Stimulated activated naive B cell treated with anti-CD40 and anti-IgM and Interleukin-4, amounts not matched to agents 10 μg/mL and 1 μg/mL and 100 μg/mL, for 72 hours (primary cell): Measurements from ENCODE around the gene EIF4G1.

Experiments used
- ATAC-seq, 2 donors: fragments of 150-1000 bp; cut with Tn5 transposase; replicated peaks; 2 replicates each; pipeline ENCODE4 v1.10.0; 2021; ENCODE audit warnings: moderate library complexity in 1 of 2
- DNase-seq: peaks from one replicate; pipeline ENCODE4 v3.0.0; 2021
- H3K27ac Mint-ChIP-seq: one replicate; pipeline ENCODE4 v1.8.0; 2022; ENCODE audit warnings: mild to moderate bottlenecking, mixed read lengths
- H3K27me3 Mint-ChIP-seq, 2 donors: one replicate each; pipeline ENCODE4 v1.8.0; 2022; ENCODE audit warnings: mixed read lengths in 2 of 2
- H3K36me3 Mint-ChIP-seq, 2 donors: one replicate each; pipeline ENCODE4 v1.8.0; 2022; ENCODE audit warnings: mixed read lengths in 2 of 2, mild to moderate bottlenecking in 1 of 2
- H3K4me1 Mint-ChIP-seq, 2 donors: one replicate each; pipeline ENCODE4 v1.8.0; 2022; ENCODE audit warnings: mixed read lengths in 2 of 2, mild to moderate bottlenecking in 1 of 2
- H3K4me3 Mint-ChIP-seq, 2 donors: one replicate each; pipeline ENCODE4 v1.8.0; 2022; ENCODE audit warnings: mild to moderate bottlenecking in 2 of 2, mixed read lengths in 2 of 2, moderate library complexity in 1 of 2
- H3K9me3 Mint-ChIP-seq, 2 donors: one replicate each; pipeline ENCODE4 v1.8.0; 2022; ENCODE audit warnings: mixed read lengths in 2 of 2, mild to moderate bottlenecking in 1 of 2

The EIF4G1 gene

DNA sequence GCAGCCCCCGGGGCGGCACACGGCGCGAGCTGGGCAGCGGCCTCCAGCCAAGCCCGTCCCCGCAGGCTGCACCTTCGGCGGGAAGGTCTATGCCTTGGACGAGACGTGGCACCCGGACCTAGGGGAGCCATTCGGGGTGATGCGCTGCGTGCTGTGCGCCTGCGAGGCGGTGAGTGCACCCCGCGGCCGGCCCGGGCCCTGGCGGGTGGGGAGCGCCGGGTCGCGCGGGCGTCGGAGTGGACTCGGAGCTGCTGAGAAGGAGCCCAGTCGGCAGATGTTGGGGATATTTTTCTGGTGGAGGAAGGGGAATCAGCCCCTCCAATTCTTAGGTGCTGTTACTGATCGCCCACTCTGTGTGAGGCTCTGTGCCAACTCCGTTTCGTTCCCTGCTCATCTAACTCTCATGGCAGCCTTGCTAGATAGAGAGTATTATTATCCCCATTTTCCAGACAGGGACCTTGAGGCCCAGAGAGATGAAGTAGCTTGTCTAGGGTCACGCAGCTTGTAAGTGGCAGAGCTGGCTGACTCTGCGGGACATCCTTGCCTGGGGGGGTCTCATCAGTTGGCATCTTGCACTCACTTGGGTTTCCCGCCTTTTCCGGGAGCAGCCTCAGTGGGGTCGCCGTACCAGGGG, 66.3 kb downstream of the EIF4G1 start:
- H3K4me3 Mint-ChIP-seq, result peak overlapping the region; percentile 64 to 74

DNA sequence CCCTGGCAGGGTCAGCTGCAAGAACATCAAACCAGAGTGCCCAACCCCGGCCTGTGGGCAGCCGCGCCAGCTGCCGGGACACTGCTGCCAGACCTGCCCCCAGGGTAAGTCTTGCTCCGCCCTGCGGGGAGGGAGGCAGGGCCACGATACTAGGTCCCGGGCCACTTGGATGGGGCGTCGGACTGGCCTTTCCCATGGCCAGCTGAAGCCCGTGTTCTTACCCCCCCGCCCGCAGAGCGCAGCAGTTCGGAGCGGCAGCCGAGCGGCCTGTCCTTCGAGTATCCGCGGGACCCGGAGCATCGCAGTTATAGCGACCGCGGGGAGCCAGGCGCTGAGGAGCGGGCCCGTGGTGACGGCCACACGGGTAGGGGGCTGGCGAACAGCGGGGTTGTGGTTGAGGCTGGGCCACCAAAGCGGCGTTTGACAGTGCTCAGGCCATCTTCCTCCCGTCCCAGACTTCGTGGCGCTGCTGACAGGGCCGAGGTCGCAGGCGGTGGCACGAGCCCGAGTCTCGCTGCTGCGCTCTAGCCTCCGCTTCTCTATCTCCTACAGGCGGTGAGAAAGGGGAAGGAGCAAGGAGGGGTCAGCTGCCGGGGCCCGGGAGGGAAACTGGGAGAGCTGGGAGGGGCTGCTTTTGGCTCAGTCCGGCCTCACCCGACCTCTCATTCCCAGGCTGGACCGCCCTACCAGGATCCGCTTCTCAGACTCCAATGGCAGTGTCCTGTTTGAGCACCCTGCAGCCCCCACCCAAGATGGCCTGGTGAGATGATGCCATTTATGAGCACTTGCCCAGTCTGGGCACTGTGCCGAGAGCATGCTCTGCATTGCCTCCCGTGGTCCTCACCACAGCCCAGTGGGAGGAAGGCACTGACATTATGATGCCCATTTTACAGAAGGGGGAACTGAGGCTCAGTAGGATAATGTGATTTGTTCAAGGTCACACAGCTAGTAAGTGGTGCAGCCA, 67.1 kb downstream of the EIF4G1 start:
- no peaks in the 10 kb centered on the region for H3K9me3 Mint-ChIP-seq
- peaks cover 13 to 19% of the 10 kb centered on the region in 2 donors for H3K4me1 Mint-ChIP-seq
- no peaks in the 10 kb centered on the region for H3K36me3 Mint-ChIP-seq
- ATAC-seq (peak; percentile 48 to 50), DNase-seq (no peak)
- peak overlapping the region; percentile 64 to 74 for H3K4me3 Mint-ChIP-seq
- H3K27me3 Mint-ChIP-seq, result peaks cover 73 to 87% of the 10 kb centered on the region in 2 donors
- H3K27ac Mint-ChIP-seq, result peak overlapping the region; percentile 31

More for the DNA sequence above, 66.3 kb downstream of the EIF4G1 start:
- Mint-ChIP-seq H3K27ac (peak overlapping the region; percentile 31), H3K9me3 (no peaks in the 10 kb centered on the region), H3K4me1 (peaks cover 13 to 19% of the 10 kb centered on the region in 2 donors), H3K36me3 (no peaks in the 10 kb centered on the region), H3K27me3 (peaks cover 70 to 87% of the 10 kb centered on the region in 2 donors)
- ATAC-seq (peak; percentile 38 to 57), DNase-seq (no peak)

DNA sequence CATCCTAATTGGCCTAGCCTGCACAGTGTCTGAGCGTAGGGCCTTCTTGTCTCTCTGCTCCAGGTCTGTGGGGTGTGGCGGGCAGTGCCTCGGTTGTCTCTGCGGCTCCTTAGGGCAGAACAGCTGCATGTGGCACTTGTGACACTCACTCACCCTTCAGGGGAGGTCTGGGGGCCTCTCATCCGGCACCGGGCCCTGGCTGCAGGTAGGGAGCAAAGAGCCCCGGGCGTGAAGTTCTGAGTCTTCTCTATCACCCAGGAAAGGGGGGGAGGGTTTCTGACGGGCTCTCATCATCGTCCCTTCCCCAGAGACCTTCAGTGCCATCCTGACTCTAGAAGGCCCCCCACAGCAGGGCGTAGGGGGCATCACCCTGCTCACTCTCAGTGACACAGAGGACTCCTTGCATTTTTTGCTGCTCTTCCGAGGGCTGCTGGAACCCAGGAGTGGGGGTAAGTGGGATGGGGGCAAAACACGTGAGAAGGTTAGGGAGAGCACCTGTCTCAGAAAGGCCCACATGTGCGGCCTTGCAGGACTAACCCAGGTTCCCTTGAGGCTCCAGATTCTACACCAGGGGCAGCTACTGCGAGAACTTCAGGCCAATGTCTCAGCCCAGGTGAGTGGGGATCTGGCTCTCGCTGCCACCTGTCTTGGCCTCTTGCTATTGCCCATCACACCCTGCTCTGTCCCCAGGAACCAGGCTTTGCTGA, 68.1 kb downstream of the EIF4G1 start:
- peaks cover 71 to 81% of the 10 kb centered on the region in 2 donors for H3K27me3 Mint-ChIP-seq

DNA sequence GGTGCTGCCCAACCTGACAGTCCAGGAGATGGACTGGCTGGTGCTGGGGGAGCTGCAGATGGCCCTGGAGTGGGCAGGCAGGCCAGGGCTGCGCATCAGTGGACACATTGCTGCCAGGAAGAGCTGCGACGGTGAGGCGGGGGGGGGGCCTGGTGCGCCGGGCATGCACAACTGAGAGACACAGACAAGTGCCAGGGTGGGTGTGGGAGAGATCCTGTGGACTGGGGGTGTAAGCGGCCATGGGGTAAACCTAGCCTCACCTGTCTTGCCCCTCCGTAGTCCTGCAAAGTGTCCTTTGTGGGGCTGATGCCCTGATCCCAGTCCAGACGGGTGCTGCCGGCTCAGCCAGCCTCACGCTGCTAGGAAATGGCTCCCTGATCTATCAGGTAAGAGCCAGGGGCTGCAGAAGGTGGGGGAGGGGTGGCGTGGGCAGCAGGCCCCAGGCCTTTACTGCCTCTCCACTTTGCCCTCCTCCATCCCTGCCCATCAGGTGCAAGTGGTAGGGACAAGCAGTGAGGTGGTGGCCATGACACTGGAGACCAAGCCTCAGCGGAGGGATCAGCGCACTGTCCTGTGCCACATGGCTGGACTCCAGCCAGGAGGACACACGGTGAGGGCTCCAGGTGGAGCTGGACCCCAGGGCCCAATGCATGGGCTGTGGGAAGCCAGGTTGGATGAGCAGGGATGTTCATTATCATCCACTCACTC, 68.8 kb downstream of the EIF4G1 start:
- Mint-ChIP-seq H3K9me3 (no peaks in the 10 kb centered on the region), H3K4me1 (peaks cover 13 to 19% of the 10 kb centered on the region in 2 donors), H3K4me3 (no peak overlapping the region), H3K36me3 (no peaks in the 10 kb centered on the region), H3K27ac (no peak overlapping the region), H3K27me3 (peaks cover 66 to 77% of the 10 kb centered on the region in 2 donors)
- no peak for ATAC-seq
- DNase-seq, result no peak

More for the DNA sequence above, 68.1 kb downstream of the EIF4G1 start:
- Mint-ChIP-seq H3K9me3 (no peaks in the 10 kb centered on the region), H3K27ac (no peak overlapping the region), H3K4me1 (peaks cover 13 to 19% of the 10 kb centered on the region in 2 donors), H3K36me3 (no peaks in the 10 kb centered on the region), H3K4me3 (no peak overlapping the region)
- no peak for ATAC-seq
- no peak for DNase-seq

DNA sequence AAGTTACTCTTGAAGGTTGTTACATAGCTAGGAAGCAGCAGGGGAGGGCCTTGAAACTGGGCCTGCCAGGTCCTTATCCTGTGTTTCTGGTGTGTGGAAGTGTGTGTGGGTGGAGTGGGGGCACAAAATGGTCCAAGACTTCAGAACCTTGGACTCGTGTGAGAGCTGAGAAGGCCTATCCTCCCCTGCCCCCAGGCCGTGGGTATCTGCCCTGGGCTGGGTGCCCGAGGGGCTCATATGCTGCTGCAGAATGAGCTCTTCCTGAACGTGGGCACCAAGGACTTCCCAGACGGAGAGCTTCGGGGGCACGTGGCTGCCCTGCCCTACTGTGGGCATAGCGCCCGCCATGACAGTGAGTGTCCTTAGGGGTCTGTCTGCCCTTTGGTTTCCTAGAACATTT, 69.9 kb downstream of the EIF4G1 start:
- Mint-ChIP-seq H3K27ac (no peak overlapping the region), H3K36me3 (no peaks in the 10 kb centered on the region), H3K4me3 (no peak overlapping the region), H3K9me3 (no peaks in the 10 kb centered on the region), H3K4me1 (peaks cover 12 to 19% of the 10 kb centered on the region in 2 donors), H3K27me3 (peaks cover 65 to 75% of the 10 kb centered on the region in 2 donors)
- DNase-seq (no peak), ATAC-seq (no peak)
